ENCODE results near the gene ZEB2.
A peak's percentile ranks its signal among the peaks of the same experiment; 100 is the strongest.

The ZEB2 gene

GRCh38 chr2:144512470-144512869 is 7.4 kb downstream of the ZEB2 start:
- DNase-seq, result no peak

GRCh38 chr2:144511937-144512336 is 8.0 kb downstream of the ZEB2 start:
- DNase-seq, result peak; percentile 74

- DNase-seq, result no peak
Measured at GRCh38 chr2:144511226-144511810, 8.6 kb downstream of the ZEB2 start.

GRCh38 chr2:144510294-144510991 is 9.5 kb downstream of the ZEB2 start:
- peak; percentile 96 for DNase-seq

GRCh38 chr2:144509879-144510221 is 10.1 kb downstream of the ZEB2 start:
- DNase-seq, result peak; percentile 58

GRCh38 chr2:144509001-144509878 is 10.7 kb downstream of the ZEB2 start:
- no peak for DNase-seq

- DNase-seq, result peak; percentile 56
Measured at GRCh38 chr2:144508172-144508851, 11.6 kb downstream of the ZEB2 start.

GRCh38 chr2:144507441-144508171 is 12.3 kb downstream of the ZEB2 start:
- no peak for DNase-seq

GRCh38 chr2:144505245-144505831 is 14.6 kb downstream of the ZEB2 start:
- peak; percentile 62 for DNase-seq

- DNase-seq, result peak; percentile 75
Measured at GRCh38 chr2:144504218-144504641, 15.7 kb downstream of the ZEB2 start.

- DNase-seq, result no peak
Measured at GRCh38 chr2:144503242-144503641, 16.7 kb downstream of the ZEB2 start.

GRCh38 chr2:144502369-144502768 is 17.6 kb downstream of the ZEB2 start:
- no peak for DNase-seq

GRCh38 chr2:144501627-144502026 is 18.3 kb downstream of the ZEB2 start:
- DNase-seq, result no peak

- DNase-seq, result peak; percentile 84
Measured at GRCh38 chr2:144501118-144501517, 18.8 kb downstream of the ZEB2 start.

GRCh38 chr2:144500563-144500962 is 19.4 kb downstream of the ZEB2 start:
- DNase-seq, result no peak

GRCh38 chr2:144498277-144498676 is 21.6 kb downstream of the ZEB2 start:
- DNase-seq, result peak; percentile 50

- DNase-seq, result no peak
Measured at GRCh38 chr2:144496977-144497598, 22.8 kb downstream of the ZEB2 start.

- DNase-seq, result no peak
Measured at GRCh38 chr2:144496092-144496976, 23.6 kb downstream of the ZEB2 start.

- DNase-seq, result no peak
Measured at GRCh38 chr2:144495227-144496091, 24.5 kb downstream of the ZEB2 start.

Measured in islet precursor cell (in vitro differentiated cells).